Measurements from ENCODE around the gene APOBEC2.

APOBEC2 gene

GRCh38 chr6:41092421-41093140 is 39.6 kb downstream of the APOBEC2 start:
- DNase-seq: no peak

- DNase-seq: no peak
These were observed 40.7 kb downstream of the APOBEC2 start for GRCh38 chr6:41093729-41094128.

GRCh38 chr6:41097467-41098090 is 44.6 kb downstream of the APOBEC2 start:
- DNase-seq: no peak

DNA sequence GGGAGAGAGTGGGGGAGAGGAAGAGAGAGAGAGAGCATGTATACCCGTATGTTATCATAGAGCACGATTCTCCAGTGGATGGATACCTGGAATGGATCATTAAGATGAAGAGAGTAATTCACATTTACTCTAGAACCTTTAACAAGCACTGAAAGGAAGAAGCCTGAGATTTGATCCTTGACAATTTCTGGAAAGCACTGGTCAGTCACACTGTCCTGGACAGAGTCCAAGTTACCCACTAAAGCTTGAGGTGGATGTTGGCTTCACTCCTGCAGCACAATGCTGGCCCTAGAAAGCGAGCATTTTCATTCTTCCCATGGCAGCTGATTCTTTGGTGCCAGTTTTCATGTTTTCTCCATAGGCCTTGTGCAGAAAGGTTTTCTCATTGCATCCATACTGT is 45.4 kb downstream of the APOBEC2 start:
- no peak for DNase-seq

DNA sequence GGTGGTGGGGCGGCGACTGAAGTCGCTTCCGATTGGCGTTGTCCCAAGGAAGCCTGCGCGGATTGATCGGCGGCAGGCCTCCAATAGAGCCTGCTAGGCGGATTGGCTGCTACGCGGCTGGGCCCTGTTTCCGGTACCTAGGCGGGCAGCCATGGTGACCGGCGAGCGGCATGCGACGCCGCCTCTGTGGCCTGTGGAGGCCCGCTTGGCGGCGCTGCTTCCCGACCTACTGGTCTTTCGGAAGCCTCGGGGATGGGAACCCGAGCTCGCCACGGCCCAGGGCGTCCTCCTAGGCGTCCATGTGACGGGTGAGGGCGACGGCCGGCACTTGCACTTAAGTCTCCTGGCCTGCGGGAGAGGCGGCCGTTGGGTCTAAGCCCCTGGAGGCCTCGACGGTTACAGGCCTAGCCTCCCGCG is 47.9 kb downstream of the APOBEC2 start:
- DNase-seq: no peak

- no peak for DNase-seq
These were observed 50.8 kb downstream of the APOBEC2 start for GRCh38 chr6:41103847-41104246.

GRCh38 chr6:41111017-41111416 is 58.0 kb downstream of the APOBEC2 start:
- no peak for DNase-seq
